GM19397 (cell line): ENCODE results near the gene TARS3.

ENCODE experiments used
- ATAC-seq: cut with Tn5 transposase; IDR thresholded peaks from one replicate; pipeline ENCODE4 v1.9.1; 2021; ENCODE audit warnings: mild to moderate bottlenecking, moderate library complexity; ENCODE audit not compliant: unreplicated experiment

Gene TARS3

GRCh38 chr15:101625980-101626379, 98.3 kb downstream of the TARS3 start:
- ATAC-seq: no peak

- no peak for ATAC-seq
Measured at GRCh38 chr15:101625184-101625583, 99.1 kb downstream of the TARS3 start.

GRCh38 chr15:101623367-101624304, 100.6 kb downstream of the TARS3 start:
- ATAC-seq: no peak

- no peak for ATAC-seq
Measured at GRCh38 chr15:101621961-101622360, 102.3 kb downstream of the TARS3 start.

- no peak for ATAC-seq
Measured at GRCh38 chr15:101620671-101621070, 103.6 kb downstream of the TARS3 start.

- ATAC-seq: no peak
Measured at GRCh38 chr15:101619615-101619865, 104.7 kb downstream of the TARS3 start.

- ATAC-seq: no peak
Measured at GRCh38 chr15:101618851-101619614, 105.2 kb downstream of the TARS3 start.

- ATAC-seq: no peak
Measured at GRCh38 chr15:101618076-101618475, 106.2 kb downstream of the TARS3 start.

GRCh38 chr15:101617390-101617965, 106.8 kb downstream of the TARS3 start:
- ATAC-seq: no peak

- ATAC-seq: no peak
Measured at GRCh38 chr15:101615986-101616848, 108.1 kb downstream of the TARS3 start.

- no peak for ATAC-seq
Measured at GRCh38 chr15:101615414-101615985, 108.8 kb downstream of the TARS3 start.

GRCh38 chr15:101614761-101615160, 109.5 kb downstream of the TARS3 start:
- no peak for ATAC-seq

GRCh38 chr15:101614001-101614585, 110.2 kb downstream of the TARS3 start:
- no peak for ATAC-seq

- ATAC-seq: no peak
Measured at GRCh38 chr15:101613130-101614000, 110.9 kb downstream of the TARS3 start.

- no peak for ATAC-seq
Measured at GRCh38 chr15:101612676-101613075, 111.6 kb downstream of the TARS3 start.

GRCh38 chr15:101611580-101612299, 112.5 kb downstream of the TARS3 start:
- no peak for ATAC-seq

GRCh38 chr15:101611007-101611406, 113.3 kb downstream of the TARS3 start:
- no peak for ATAC-seq

- no peak for ATAC-seq
Measured at GRCh38 chr15:101610611-101611000, 113.7 kb downstream of the TARS3 start.
